C4-2B (cell line): Measurements from ENCODE around the gene LTBP1.

ENCODE experiments used
- CTCF ChIP-seq: fragments of 450-650 bp; conservative IDR thresholded peaks from 2 replicates; pipeline ENCODE4 v1.5.1; 2017; ENCODE audit warnings: mild to moderate bottlenecking
- ZFX ChIP-seq: fragments of 450-650 bp; IDR thresholded peaks from 2 replicates; pipeline ENCODE4 v1.6.1; 2017

DNA sequence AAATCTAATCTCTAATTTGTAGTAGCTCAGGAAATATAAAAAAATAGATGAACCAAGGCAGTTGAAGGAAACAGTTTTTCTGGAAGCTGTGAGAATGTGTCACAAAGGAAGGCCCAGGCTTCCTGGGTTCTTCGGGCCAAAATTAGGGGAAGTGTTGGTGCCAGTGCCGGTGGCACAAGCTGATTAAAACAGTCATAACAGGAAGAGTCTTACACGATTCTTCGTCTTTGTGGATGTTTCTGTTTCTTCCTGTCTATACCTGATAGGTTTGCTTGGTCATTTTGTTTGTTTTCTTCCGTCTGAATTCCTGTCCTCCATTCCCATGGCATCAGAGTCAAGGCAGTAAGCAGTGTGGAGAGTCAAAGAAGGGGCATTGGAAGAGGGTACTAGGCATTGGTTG lies 294.3 kb downstream of the LTBP1 start:
- TF ChIP-seq CTCF (no peak), ZFX (no peak)
